HEK293T (cell line): Measurements from ENCODE around the gene MEIS1.

ENCODE experiments used
- CTCF ChIA-PET: fragments of 350-600 bp; formaldehyde crosslinking; extraction: SDS; loops from one replicate; lab custom pipeline; 2021; ENCODE audit warnings: antibody characterized with exemption, inconsistent platforms; lab: Yijun Ruan, JAX
- POLR2A ChIA-PET: fragments of 350-600 bp; formaldehyde crosslinking; extraction: SDS; loops from one replicate; lab custom pipeline; 2020; ENCODE audit warnings: antibody characterized with exemption, inconsistent platforms; lab: Yijun Ruan, JAX
- DNase-seq: peaks from one replicate; pipeline ENCODE4 v3.0.0; 2012; ENCODE audit warnings: mixed read lengths; ENCODE audit errors: extremely low spot score
- ARNT ChIP-seq: fragments of 450-650 bp; IDR thresholded peaks from 2 replicates; pipeline ENCODE4 v1.6.1; 2017; ENCODE audit warnings: mild to moderate bottlenecking
- BHLHE40 ChIP-seq: fragments of 450-650 bp; IDR thresholded peaks from 2 replicates; pipeline ENCODE4 v1.6.1; 2016; ENCODE audit warnings: mild to moderate bottlenecking, moderate library complexity, borderline replicate concordance
- CTBP1 ChIP-seq: fragments of 450-650 bp; IDR thresholded peaks from 2 replicates; pipeline ENCODE4 v1.6.1; 2016; ENCODE audit warnings: borderline replicate concordance
- ELF4 ChIP-seq: fragments of 450-650 bp; IDR thresholded peaks from 2 replicates; pipeline ENCODE4 v1.6.1; 2017; ENCODE audit warnings: antibody characterized with exemption
- FOXA1 ChIP-seq: fragments of 450-650 bp; IDR thresholded peaks from 2 replicates; pipeline ENCODE4 v1.6.1; 2016; ENCODE audit warnings: mild to moderate bottlenecking
- FOXK2 ChIP-seq: fragments of 450-650 bp; IDR thresholded peaks from 2 replicates; pipeline ENCODE4 v1.6.1; 2016; ENCODE audit warnings: mild to moderate bottlenecking
- FOXM1 ChIP-seq: fragments of 450-650 bp; IDR thresholded peaks from 2 replicates; pipeline ENCODE4 v1.6.1; 2017; ENCODE audit warnings: mild to moderate bottlenecking, borderline replicate concordance
- HDGF ChIP-seq: fragments of 450-650 bp; IDR thresholded peaks from 2 replicates; pipeline ENCODE4 v1.6.1; 2017; ENCODE audit warnings: antibody characterized with exemption, borderline replicate concordance
- L3MBTL2 ChIP-seq: fragments of 450-650 bp; conservative IDR thresholded peaks from 2 replicates; pipeline ENCODE4 v1.6.1; 2016; ENCODE audit warnings: mild to moderate bottlenecking
- LEF1 ChIP-seq: fragments of 450-650 bp; IDR thresholded peaks from 2 replicates; pipeline ENCODE4 v1.6.1; 2017; ENCODE audit warnings: mild to moderate bottlenecking, borderline replicate concordance
- NFRKB ChIP-seq: fragments of 450-650 bp; IDR thresholded peaks from 2 replicates; pipeline ENCODE4 v1.6.1; 2016; ENCODE audit warnings: mild to moderate bottlenecking, moderate library complexity
- PKNOX1 ChIP-seq: fragments of 450-650 bp; IDR thresholded peaks from 2 replicates; pipeline ENCODE4 v1.6.1; 2016
- SP1 ChIP-seq: fragments of 450-650 bp; IDR thresholded peaks from 2 replicates; pipeline ENCODE4 v1.6.1; 2017
- SUZ12 ChIP-seq: fragments of 450-650 bp; IDR thresholded peaks from 2 replicates; pipeline ENCODE4 v1.6.1; 2016; ENCODE audit warnings: mild to moderate bottlenecking
- TARDBP ChIP-seq: fragments of 450-650 bp; IDR thresholded peaks from 2 replicates; pipeline ENCODE4 v1.6.1; 2016
- ZNF384 ChIP-seq: fragments of 450-650 bp; IDR thresholded peaks from 2 replicates; pipeline ENCODE4 v1.6.1; 2016

The MEIS1 gene

GRCh38 chr2:66497431-66498288, 62.7 kb downstream of the MEIS1 start:
- TF ChIP-seq L3MBTL2 = no peak
- TF ChIP-seq FOXK2 = no peak
- TF ChIP-seq ZNF384 = no peak
- no peak for TF ChIP-seq LEF1
- TF ChIP-seq BHLHE40 = no peak
- no peak for TF ChIP-seq SP1
- TF ChIP-seq ARNT = no peak
- TF ChIP-seq HDGF = no peak
- no peak for TF ChIP-seq ELF4
- POLR2A ChIA-PET = interaction anchor here (2.0 to 4.3 kb wide), 2 partner anchors 64 to 79 kb away, joined by 4 to 25 read pairs; partner anchors contain the start of gene MEIS1
- CTCF ChIA-PET = interaction anchor here (0.7 to 1.8 kb wide), 2 partner anchors 64 to 70 kb away, joined by 3 to 7 read pairs; no protein-coding TSS in a partner anchor
- DNase-seq = no peak

GRCh38 chr2:66498289-66498975, 63.5 kb downstream of the MEIS1 start:
- no peak for TF ChIP-seq SUZ12
- ChIA-PET CTCF (interaction anchor here (1.8 kb wide), 1 partner anchor 65 kb away, joined by 7 read pairs; no protein-coding TSS in a partner anchor), POLR2A (interaction anchor here (2.0 to 4.3 kb wide), 2 partner anchors 65 to 78 kb away, joined by 4 to 25 read pairs; partner anchors contain the start of gene MEIS1)
- no peak for DNase-seq

- no peak for TF ChIP-seq ZNF384
- TF ChIP-seq PKNOX1 = no peak
- TF ChIP-seq TARDBP = no peak
- TF ChIP-seq ELF4 = no peak
- TF ChIP-seq CTBP1 = no peak
- no peak for TF ChIP-seq FOXK2
- TF ChIP-seq LEF1 = no peak
- no peak for TF ChIP-seq HDGF
- TF ChIP-seq SP1 = no peak
- no peak for TF ChIP-seq FOXM1
- TF ChIP-seq BHLHE40 = no peak
- no peak for TF ChIP-seq FOXA1
- POLR2A ChIA-PET = interaction anchor here (4.3 kb wide), 1 partner anchor 68 kb away, joined by 25 read pairs; the partner anchor contains the start of gene MEIS1
- CTCF ChIA-PET = no interaction called here
- DNase-seq = no peak
Observed at GRCh38 chr2:66501267-66501666, 66.3 kb downstream of the MEIS1 start.

- DNase-seq = no peak
- no peak for TF ChIP-seq HDGF
- CTCF ChIA-PET = no interaction called here
- POLR2A ChIA-PET = interaction anchor here (1.5 to 6.4 kb wide), 2 partner anchors 63 to 71 kb away, joined by 3 to 38 read pairs; partner anchors contain the start of gene MEIS1
Observed at GRCh38 chr2:66506265-66506664, 71.3 kb downstream of the MEIS1 start.

GRCh38 chr2:66507673-66508201, 72.8 kb downstream of the MEIS1 start:
- ChIA-PET POLR2A (interaction anchor here (0.7 to 6.4 kb wide), 4 partner anchors 21 to 73 kb away, joined by 3 to 38 read pairs (median 4); partner anchors contain the start of gene MEIS1), CTCF (interaction anchor here (0.5 to 0.8 kb wide), 2 partner anchors 77 to 202 kb away, joined by 3 to 4 read pairs; no protein-coding TSS in a partner anchor)
- peak; percentile 55 for DNase-seq
- TF ChIP-seq NFRKB (no peak), PKNOX1 (peak; percentile 69)

GRCh38 chr2:66508484-66509071, 73.7 kb downstream of the MEIS1 start:
- CTCF ChIA-PET = no interaction called here

More at GRCh38 chr2:66508484-66509071, 73.7 kb downstream of the MEIS1 start:
- POLR2A ChIA-PET = interaction anchor here (0.8 to 6.4 kb wide), 4 partner anchors 9 to 74 kb away, joined by 3 to 38 read pairs (median 5); partner anchors contain the start of gene MEIS1
- TF ChIP-seq PKNOX1 = peak; percentile 85
- TF ChIP-seq TARDBP = no peak
- no peak for DNase-seq
